ENCODE results near the gene RAB25.
"Not testable (repeated sequence)": the region's sequence is repeated elsewhere in the genome, so short reads cannot be mapped to it uniquely, and the experiment has no call there.

Gene RAB25

DNA sequence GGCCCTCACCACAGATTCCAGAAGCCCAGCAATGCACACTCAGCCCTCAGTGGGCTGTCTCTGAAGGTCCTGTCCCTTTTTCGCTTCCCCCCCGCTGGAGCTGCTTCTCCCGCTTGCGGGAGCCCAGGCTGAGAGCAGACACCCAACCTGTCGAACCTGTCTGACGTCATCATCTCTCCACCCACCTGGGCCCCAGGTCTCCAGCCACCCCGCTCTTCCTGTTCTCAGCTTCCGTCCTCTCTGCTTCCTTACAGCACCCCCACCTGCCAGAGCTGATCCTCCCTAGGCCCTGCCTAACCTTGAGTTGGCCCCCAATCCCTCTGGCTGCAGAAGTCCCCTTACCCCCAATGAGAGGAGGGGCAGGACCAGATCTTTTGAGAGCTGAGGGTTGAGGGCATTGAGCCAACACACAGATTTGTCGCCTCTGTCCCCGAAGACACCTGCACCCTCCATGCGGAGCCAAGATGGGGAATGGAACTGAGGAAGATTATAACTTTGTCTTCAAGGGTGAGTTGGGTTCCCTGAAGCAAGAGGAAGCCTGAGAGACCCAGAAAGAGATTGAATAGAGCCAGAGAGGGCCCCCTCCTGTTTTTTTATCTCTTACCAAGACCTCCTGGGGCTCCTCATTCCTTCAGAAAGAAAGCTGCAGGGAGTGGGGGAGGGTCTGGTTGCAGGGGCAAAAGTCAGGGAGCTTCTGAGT is at the start of gene RAB25:
Gene RAB25 (plus strand): TSS at position 224 of the 700 bp plus-strand sequence. CDS start 241 bp downstream, at position 465.
- DNase-seq = peak; percentile 44

GRCh38 chr1:156012051-156012817 is 48.7 kb upstream of the RAB25 start:
- no peak for DNase-seq

DNA sequence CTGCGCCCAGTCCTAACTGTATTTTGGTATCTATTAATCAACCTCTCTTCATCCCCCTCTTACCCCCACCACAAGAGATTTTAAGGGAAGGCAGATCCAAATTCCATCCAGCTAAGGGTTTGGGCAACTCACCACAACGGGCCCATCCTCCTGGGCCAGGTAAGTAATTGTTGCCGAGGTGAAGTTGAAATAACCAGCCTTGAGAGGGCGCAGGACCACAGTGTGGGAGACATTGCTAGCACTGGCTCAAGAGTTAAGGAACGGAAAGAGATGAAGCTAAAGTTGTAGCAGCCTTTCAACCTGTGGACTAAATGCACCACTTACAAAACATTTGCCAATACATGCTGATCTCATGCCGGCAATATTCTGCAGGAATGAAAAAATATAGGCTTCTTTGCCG is 46.1 kb upstream of the RAB25 start:
- no peak for DNase-seq

DNA sequence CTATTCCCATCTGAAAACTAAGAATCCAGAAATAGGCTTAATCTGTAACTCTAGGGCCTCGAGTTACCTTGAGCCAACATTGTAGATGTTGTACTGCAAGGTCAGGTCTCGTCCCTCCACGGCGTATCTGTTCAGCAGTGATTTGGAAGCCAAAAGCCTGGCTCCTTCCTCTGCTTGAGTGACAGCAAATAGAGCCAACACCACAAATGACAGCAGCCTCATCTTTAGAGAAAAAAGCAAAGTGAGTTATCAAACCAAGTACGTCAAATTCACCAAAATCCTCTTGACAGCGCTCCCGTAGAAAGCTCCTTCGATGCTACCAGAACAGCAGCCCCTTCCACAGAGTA is 41.0 kb upstream of the RAB25 start:
- DNase-seq = no peak

- DNase-seq = peak; percentile 87
Measured at GRCh38 chr1:156020293-156021092, 40.5 kb upstream of the RAB25 start, which contains the start of gene SSR2. Gene SSR2, minus strand, starts transcription at chr1:156020951. Its CDS starts 784 bp downstream, at chr1:156020167.

GRCh38 chr1:156021093-156021428 is 39.9 kb upstream of the RAB25 start:
- no peak for DNase-seq

GRCh38 chr1:156021954-156022353 is 39.0 kb upstream of the RAB25 start:
- DNase-seq = no peak

DNA sequence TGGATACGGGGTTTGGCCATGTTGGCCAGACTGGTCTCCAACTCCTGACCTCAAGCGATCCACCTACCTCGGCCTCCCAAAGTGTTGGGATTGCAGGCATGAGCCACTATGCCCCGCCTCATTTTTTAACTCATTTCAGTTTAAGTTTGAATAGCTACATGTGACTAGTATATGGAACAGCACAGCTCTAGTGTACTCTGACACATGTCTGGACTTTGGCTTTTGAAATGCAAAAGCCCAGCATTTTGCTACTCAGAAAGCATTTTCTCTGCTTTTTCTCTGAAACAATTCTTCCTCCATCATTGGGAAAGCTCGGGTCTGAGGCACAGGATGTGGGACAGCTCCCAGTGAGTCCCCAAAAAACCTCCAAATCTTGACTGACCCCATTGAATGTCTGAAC is 36.2 kb upstream of the RAB25 start:
- no peak for DNase-seq

- DNase-seq = peak; percentile 17
Measured at GRCh38 chr1:156025876-156026275, 35.1 kb upstream of the RAB25 start.

GRCh38 chr1:156026588-156026987 is 34.4 kb upstream of the RAB25 start:
- DNase-seq = no peak

- DNase-seq = no peak
Measured at GRCh38 chr1:156033011-156033410, 27.9 kb upstream of the RAB25 start.

- not testable (repeated sequence) for DNase-seq
Measured at GRCh38 chr1:156034991-156035390, 26.0 kb upstream of the RAB25 start.

DNA sequence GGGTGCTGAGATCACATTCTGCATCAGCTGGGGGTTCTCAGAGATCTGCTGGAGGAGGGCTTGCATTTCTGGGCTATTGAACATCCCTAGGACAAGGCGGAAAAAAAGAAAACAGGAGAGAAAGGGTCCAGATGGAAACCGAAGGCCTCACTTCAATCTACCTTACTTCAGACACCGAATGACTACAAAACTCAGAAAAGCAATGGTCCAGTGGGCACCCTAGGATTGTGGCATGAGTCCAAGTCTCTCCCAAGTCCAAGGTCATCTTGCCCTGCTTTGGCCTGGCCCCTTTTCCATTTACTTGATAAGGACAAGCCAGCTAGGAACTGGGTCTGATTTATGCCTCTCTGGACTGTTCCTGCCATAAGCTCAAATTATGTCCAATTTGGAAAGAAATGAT is 18.1 kb upstream of the RAB25 start:
- no peak for DNase-seq

- DNase-seq = no peak
Measured at GRCh38 chr1:156045076-156045475, 15.9 kb upstream of the RAB25 start.

GRCh38 chr1:156048663-156049258 is 12.2 kb upstream of the RAB25 start:
- DNase-seq = no peak

DNA sequence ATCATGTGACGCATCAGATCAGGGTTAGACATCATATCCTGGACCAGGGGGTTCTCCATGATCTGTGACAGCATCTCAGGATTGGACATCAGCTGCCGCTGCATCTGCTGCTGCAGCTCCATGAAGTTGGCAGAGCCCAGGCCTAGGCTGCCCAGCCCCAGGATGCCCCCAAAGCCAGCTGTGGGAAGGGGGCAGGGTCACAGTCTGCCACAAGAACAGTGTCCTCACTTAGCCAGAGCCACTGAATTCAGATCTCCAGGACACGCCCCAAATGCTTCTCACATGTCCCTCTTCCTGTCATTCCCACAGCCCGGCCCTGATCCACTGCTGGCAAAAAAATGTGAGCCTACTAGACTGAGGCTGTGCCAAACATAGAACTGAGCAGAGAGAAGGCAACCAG is 10.6 kb upstream of the RAB25 start:
- no peak for DNase-seq

- no peak for DNase-seq
Measured at GRCh38 chr1:156051011-156051725, 9.8 kb upstream of the RAB25 start.

- DNase-seq = peak; percentile 44
Measured at GRCh38 chr1:156052862-156053767, 7.8 kb upstream of the RAB25 start.

- DNase-seq = peak; percentile 83
Measured at GRCh38 chr1:156053768-156054499, 7.0 kb upstream of the RAB25 start, which contains the start of gene UBQLN4. Gene UBQLN4, minus strand, starts transcription at chr1:156053798. Its CDS starts 97 bp downstream, at chr1:156053701.

- DNase-seq = peak; percentile 98
Measured at GRCh38 chr1:156054500-156055280, 6.3 kb upstream of the RAB25 start, which contains the start of gene LAMTOR2. Gene LAMTOR2, plus strand, starts transcription at chr1:156054782. Its CDS starts 108 bp downstream, at chr1:156054890.
